ENCODE results near the gene C8B. TPM values are rescaled to one million over a fixed set of nuclear protein-coding genes. Genes with fewer than 3 reads are reported as not detected.

Gene C8B
- total and polyA plus RNA-seq, 3 donors from 2014 or later = 0.25 to 0.59 (median 0.39) TPM

DNA sequence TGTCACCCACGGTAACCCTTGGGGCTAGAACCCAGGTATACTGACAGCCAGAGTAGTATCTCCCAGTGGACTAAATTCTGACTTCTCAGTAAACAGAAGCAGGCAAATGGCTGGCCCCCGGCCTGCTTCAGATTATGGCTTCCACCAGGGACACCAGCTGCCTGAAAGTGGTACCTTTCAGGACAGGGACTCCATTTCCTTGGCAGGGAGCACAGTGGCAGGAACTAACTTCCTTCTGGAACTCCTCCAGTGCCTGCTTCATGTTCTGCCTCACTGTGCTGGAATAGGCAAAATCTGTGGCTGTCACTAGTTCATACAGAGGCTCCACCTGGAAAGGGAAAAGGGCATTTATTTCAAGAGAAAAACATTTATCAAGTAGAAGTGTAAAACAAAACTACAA is 32.7 kb downstream of the C8B start:
- H3K4me3 ChIP-seq = no peak overlapping the region
- no peaks in the 10 kb centered on the region for H3K36me3 ChIP-seq (ENCODE audit: low read depth, missing control alignments)
- H3K4me1 ChIP-seq = no peaks in the 10 kb centered on the region
- no peak overlapping the region for H3K27ac ChIP-seq
- DNase-seq = no peak
- H3K27me3 ChIP-seq = no peaks in the 10 kb centered on the region
- TF ChIP-seq CTCF (IDR thresholded peaks at IDR 0.05) (no peak), POLR2A (IDR thresholded peaks at IDR 0.05) (no peak)
- H3K9me3 ChIP-seq = no peaks in the 10 kb centered on the region
- 70 to 89% methylated on average over 2 of the region's 2 CpGs for WGBS, 2 donors
- intact Hi-C loops (cut with DNase I; ENCODE audit: low total_unique reads) = no loop called here

DNA sequence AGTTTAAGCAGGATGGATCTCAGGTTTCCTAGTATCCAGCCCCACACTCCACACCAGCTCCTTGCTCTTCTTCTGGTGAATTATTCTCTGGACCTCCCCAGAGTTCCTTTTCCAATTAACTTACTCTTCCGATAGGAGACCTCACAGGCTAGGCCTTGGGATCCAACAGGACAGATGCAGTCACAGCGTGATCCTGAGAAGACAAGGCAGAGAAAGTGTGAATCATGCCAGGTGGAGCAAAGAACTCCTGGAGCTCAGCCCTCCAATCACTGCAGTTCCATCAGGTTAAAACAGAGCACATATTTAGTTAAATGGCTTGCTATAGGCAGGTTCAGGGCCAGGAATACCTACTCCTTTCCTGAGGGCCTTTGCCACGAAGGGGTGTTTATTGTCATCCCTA is 34.1 kb downstream of the C8B start:
- intact Hi-C loops (cut with DNase I; ENCODE audit: low total_unique reads) = no loop called here
- 73 to 80% methylated on average over 3 of the region's 3 CpGs for WGBS, 2 donors
- no peaks in the 10 kb centered on the region for H3K4me1 ChIP-seq
- no peak overlapping the region for H3K4me3 ChIP-seq
- H3K9me3 ChIP-seq = no peaks in the 10 kb centered on the region
- H3K27me3 ChIP-seq = no peaks in the 10 kb centered on the region
- H3K36me3 ChIP-seq (ENCODE audit: low read depth, missing control alignments) = no peaks in the 10 kb centered on the region
- TF ChIP-seq POLR2A (IDR thresholded peaks at IDR 0.05) = no peak
- no peak for TF ChIP-seq CTCF (IDR thresholded peaks at IDR 0.05)
- no peak overlapping the region for H3K27ac ChIP-seq
- DNase-seq = no peak

GRCh38 chr1:56931211-56931610 is 34.6 kb downstream of the C8B start:
- Histone ChIP-seq H3K4me1 (no peaks in the 10 kb centered on the region), H3K9me3 (no peaks in the 10 kb centered on the region), H3K27me3 (no peaks in the 10 kb centered on the region), H3K36me3 (ENCODE audit: low read depth, missing control alignments) (no peaks in the 10 kb centered on the region), H3K4me3 (no peak overlapping the region), H3K27ac (no peak overlapping the region)
- WGBS, 2 donors = 67 to 76% methylated on average over 3 of the region's 3 CpGs
- no peak for DNase-seq
- intact Hi-C loops (cut with DNase I; ENCODE audit: low total_unique reads) = no loop called here
- TF ChIP-seq CTCF (IDR thresholded peaks at IDR 0.05) (no peak), POLR2A (IDR thresholded peaks at IDR 0.05) (no peak)

DNA sequence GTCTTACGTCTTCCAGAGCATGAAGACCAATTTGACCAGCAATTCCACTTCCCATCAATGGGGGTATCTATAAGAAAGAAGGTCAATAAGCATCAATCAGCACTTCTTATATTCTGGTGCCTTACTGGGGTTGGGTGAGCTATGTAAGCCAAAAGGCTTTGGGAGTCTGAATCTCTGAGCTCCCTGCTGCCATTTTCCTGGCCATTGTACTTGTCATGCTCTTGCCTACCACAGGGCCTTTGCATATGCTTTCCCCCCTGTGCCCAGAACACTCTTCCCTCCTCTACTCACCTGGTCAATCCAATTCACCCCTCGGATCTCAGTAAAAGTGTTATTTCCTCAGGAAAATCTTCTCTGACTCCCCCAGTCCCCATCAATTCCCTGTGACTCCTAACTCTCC is 36.3 kb downstream of the C8B start:
- no peak for DNase-seq
- H3K4me3 ChIP-seq = no peak overlapping the region
- intact Hi-C loops (cut with DNase I; ENCODE audit: low total_unique reads) = no loop called here
- H3K36me3 ChIP-seq (ENCODE audit: low read depth, missing control alignments) = no peaks in the 10 kb centered on the region
- 90 to 91% methylated on average over 2 of the region's 2 CpGs for WGBS, 2 donors
- H3K27ac ChIP-seq = no peak overlapping the region
- no peaks in the 10 kb centered on the region for H3K27me3 ChIP-seq
- H3K9me3 ChIP-seq = no peaks in the 10 kb centered on the region
- TF ChIP-seq POLR2A (IDR thresholded peaks at IDR 0.05) = no peak
- no peaks in the 10 kb centered on the region for H3K4me1 ChIP-seq

- Histone ChIP-seq H3K27me3 (no peaks in the 10 kb centered on the region), H3K4me3 (no peak overlapping the region), H3K9me3 (no peaks in the 10 kb centered on the region), H3K36me3 (ENCODE audit: low read depth, missing control alignments) (no peaks in the 10 kb centered on the region), H3K4me1 (no peaks in the 10 kb centered on the region), H3K27ac (no peak overlapping the region)
- 88 to 92% methylated on average over 3 of the region's 3 CpGs for WGBS, 2 donors
- TF ChIP-seq CTCF (IDR thresholded peaks at IDR 0.05) (no peak), POLR2A (IDR thresholded peaks at IDR 0.05) (no peak)
- intact Hi-C loops (cut with DNase I; ENCODE audit: low total_unique reads) = no loop called here
- DNase-seq = no peak
Observed at GRCh38 chr1:56927986-56928385, 37.8 kb downstream of the C8B start.

Measured in testis (tissue), 3 donors.